COLO668 (cell line): ENCODE data around the gene LY6G5C.

ENCODE experiments used
- DNase-seq: peaks from one replicate; lab custom pipeline; 2025; ENCODE audit not compliant: unreplicated experiment; lab: John Stamatoyannopoulos, UW

Gene LY6G5C

DNA sequence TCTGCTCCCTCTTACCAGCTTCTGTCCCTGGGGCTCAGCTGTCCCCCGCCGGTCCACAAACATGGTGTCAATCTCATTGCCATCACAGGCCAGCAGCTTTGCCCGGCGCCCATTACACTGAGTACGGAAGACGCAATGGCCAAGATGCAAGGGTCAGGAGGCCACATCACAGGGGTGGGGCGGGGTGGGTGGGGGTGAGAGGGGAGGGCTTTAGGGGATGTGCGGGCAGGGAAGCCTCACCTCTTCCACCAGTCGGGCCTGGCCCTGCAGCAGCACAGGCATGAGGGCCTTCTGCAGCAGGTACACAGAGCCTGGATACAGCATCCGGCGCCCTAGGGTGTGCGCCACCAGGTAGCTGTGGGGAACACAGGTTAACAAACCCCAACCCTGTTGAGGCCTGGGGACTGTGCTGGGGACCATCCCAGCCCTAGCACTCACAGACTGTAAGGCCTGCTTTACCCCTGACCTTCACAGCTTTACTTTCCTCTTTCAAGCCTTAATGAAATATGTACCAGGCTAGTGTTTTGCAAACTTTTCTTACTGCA lies 10.8 kb upstream of the LY6G5C start:
- no peak for DNase-seq

DNA sequence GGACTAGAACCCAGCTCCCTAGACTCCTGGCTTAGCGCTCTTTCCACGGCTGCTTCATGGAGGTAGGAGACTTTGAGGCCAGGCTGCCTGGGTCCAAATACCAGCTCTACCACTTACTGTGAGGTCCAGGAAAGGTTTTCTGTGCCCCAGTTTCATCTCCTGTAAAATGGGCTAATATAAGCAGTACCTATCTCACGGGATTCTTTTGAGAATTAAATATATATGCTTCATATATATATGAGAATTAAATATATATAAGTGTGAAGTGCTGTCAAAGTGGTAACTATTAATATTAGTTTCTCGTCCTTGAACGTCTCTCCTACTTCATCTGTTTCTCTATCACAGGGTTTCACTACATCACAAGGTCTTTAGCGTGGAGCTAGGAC lies 10.2 kb upstream of the LY6G5C start:
- no peak for DNase-seq

DNA sequence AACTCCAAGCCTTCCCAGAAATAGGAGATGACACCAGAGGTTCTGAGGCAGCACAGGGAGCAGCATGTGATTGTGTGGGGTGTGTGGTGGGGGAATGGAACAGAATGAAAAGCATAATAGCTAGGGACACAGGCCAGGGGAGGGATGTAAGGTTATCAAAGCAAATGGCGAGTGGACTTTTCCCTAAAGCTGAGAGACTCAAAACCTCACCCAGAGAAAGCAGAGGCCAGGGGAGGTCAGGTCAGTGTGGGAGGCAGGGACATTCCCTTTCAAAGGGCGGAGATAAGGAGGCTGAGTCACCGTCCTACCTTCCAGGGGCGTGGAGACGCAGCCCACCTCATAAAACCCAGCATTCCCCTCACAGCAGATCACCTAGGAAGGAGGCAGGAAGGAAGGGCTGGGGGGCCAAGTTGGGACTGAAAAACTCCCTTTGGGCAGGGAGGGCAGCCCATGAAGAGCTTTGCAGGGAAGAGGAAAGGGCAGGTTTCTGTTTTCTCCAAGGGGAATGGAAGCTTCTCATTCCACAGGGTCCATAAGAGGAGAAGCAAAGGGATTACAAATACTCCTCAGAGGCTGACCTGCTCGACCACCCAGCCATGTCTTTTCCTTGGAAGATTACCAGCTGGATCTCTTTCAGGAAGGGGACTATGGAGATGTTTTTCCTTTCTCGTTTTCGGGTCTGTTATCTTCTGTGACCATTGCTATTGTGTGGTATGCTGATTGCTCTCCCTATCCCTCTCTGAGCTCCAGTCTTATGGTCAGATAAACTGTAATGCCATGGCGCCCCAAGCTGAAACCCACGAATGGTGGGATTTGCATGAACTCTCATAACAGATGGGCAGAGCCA lies 9.6 kb upstream of the LY6G5C start:
- DNase-seq, result no peak

DNA sequence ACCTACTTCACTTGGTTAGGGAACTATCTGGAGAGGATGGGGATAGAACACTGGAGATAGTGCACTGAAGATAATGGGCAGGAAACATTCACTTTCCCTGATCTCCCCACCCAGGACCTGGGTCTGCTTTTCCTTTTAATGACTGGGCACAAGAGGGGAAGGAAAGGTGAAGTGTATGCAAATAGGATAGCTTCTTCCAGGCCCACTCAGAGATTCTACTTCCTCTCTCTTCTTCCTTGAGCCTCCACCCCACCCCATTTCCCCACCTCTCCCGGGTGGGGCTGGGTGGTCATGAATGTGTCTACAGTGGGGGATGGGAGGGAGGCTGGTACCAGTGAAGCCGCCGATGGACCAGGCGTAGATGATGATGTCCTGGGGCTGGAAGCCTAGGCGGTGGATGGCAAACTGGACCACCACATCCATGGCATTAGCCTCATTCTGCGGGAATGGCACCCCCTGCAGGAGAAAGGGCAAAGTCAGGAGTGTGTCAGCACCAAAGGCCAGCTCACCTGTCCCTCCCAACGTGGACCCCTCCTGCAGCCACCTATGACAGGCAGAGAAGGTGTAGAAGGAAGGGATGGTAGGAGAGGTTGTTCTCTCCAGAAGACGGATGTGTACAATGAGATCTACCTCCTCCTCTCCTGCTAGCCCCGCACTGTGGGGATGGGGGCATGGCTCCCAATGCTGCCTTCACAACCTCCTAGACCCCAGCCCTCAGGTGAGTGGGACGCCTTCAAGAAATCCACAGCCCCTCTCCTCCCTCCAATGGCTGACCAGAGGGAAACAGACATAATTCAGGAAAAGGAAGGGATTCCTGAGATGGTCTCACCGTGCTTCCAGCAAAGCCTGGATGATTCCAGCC lies 8.6 kb upstream of the LY6G5C start:
- peak; percentile 2 for DNase-seq

DNA sequence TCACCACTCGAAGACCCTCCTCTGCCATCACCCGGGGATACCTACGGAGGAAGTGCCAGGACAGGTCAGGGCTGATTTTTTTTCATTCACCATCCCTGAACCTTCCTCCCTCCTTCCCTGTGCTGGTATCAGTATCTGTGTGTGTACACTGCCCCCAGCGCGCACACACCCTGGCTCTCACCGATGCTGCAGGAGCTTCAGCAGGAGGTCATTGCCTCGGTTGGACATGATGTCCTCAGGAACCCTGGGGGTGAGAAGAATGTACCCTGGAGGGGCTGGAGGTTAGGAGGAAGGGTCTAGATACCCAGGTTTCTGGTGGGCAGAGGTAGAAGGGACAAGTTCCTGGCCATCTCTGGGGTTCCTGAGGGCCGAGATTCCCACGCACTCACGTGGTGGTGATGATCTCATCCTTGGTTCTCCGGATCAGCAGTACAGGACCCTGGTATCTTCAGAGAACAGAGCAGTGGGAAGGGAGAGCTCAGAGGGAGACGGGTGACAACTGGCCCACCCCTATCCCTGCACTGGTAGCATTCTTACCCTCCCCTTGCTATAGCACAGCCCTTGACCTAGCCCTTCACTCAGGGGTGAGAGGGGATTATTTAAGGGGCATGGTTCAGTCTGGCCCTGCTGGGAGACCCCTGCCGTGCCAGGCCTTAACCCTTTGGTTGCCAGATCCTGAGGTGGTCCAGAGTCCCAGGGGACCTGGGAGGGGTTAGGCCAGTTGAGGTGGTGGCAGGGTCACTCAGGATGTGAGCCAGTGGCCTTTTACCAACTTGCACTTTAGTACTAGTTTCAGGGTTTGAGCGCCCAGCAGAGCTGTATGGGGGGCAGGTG lies 7.2 kb upstream of the LY6G5C start:
- DNase-seq, result no peak

DNA sequence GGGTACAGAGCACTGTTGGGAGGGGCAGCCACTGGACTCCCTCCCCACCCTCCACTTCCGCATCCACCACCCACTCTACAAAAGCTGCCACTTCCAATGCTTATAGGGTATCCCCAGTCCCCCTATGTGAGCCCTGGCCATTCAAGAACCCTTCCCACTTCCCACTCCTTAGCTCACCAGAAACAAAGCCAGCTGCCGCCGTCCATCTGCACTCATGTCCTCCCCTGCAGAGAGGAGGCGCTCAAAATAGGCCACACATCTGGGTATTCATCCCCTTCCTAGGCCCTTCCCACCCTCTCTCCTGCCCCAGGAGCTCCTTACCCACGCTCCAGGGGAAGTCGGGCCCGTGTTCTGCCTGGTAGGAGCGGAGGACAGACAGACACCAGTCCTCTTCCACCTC lies 6.5 kb upstream of the LY6G5C start:
- no peak for DNase-seq

DNA sequence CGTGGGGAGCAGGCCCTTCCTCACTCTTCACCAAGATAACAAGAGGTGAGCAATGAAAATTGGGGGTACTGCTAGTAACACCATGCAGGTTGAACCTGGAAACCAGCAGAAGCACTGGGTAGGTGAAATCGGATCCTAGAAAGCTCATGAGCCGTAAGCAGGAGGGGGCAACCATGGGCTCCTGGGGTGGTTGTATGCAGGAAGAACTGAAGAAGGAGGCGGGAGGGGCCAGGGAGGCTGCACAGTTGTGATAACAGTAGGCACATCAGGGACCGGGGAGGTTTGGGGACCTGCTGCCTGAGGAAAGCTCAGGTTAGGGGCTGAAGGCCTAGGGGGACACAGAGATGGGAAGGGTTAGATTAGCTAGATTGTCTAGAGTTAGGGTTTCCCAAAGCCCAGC lies 5.6 kb upstream of the LY6G5C start:
- DNase-seq, result no peak

DNA sequence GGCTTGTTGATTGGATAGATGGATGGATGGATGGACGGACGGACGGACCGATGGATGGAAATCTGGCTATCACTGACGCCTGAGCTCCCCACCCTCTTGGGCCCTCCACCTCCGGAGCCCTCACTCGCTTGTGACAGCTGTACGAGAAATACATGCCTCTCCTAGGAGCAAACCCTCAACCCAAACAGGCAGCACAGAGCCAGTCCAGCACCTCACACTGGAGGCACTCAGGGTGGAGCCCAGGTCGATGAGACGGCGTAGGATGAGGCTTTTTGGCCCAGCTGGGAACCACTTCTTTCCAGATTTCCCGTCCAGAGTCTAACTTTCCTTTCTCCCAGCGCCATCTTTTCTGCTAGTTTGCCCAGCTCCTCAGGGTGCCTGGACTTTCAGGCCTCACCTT lies 2.7 kb upstream of the LY6G5C start:
- DNase-seq, result no peak

DNA sequence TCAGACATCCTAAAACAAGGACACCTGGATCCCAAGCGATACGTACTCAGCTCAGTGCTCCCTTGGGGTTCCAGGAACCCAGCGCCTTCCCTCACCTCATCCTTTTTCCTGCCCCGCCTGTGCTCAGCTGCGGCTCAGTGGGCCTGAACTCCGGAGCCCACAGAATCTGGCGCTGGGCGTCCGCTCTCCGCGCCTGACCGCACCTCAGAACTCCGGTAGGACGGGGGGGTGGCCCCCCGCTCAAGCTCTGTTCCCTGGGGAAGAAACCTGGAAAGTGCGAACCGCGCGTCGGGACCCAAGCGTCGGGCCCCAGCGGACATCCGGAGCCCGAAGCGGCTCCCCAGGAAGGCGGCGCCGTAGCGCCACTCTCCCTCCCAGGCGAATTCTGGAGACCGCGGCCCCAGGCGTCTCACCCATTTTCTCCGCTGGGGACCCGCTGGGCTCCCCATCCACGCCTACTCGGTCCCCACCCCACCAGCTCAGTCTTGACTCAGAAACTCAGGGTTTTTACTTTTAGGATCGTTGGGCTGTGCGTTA lies 336 bp upstream of the LY6G5C start:
- DNase-seq, result peak; percentile 54

DNA sequence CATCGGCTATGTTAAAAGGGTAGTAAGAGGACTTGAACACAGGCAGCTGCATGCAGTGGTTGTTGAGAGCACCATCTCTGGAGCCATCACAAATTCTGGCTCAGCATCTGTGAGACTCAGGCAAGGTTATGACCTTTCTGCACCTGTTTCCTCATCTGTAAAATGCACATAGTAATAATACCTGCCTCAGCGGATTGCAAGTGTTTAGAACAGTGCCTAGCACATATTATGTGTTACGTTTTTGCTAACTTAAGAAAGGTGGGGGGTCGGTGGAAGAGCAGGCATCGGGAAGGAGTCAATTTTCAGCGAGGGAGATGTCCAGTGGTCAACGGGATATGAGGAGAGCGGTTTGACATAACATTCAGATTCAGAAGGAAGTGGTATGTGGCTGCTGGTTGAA lies 2.9 kb downstream of the LY6G5C start:
- DNase-seq, result no peak

DNA sequence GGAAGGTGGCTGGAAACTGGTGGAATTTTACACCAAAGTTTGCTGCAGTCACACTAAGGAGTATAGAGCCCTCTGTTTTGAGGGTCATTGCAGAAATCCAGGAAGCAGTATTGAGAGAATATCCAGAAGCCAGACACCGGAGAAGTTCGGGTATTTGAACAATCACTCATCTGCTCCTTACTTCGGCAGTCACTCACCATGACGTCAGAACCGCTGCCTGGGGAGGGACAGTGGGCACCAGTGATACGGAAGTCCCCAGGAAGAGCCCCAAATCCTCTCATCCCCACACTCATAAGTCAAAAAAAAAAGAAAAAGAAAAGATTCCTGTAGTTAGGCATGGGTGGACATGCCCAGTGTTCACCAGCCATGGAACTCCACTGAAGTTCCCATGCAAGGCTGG lies 4.0 kb downstream of the LY6G5C start:
- DNase-seq, result no peak

DNA sequence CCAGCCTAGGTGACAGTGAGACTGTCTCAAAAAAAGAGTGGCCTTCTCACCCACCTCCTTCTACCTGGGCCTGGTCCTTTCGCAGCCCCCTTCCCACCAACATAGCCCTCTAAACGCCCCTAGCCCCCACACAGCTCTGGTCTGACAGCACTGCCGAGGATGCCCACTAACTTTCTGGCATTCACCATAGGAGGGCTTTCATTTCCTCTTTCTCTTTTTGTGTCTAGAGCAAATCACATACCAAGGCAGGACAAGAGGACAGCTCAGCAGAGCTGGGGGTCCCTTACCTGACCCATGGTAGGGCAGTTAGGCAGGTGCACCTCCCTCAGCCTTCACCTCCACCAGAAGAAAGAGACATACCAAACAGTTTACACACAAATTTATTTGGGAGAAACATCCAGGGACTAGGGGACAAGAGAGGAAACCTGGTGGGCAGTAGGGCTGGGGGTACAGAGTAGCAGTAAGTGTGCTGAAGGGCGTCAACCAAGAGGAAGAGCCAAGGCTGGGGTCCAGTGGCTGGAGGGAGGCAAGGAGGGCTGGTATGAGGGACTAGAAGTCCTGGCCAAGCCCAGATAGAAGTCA lies 4.5 kb downstream of the LY6G5C start:
- DNase-seq, result no peak

DNA sequence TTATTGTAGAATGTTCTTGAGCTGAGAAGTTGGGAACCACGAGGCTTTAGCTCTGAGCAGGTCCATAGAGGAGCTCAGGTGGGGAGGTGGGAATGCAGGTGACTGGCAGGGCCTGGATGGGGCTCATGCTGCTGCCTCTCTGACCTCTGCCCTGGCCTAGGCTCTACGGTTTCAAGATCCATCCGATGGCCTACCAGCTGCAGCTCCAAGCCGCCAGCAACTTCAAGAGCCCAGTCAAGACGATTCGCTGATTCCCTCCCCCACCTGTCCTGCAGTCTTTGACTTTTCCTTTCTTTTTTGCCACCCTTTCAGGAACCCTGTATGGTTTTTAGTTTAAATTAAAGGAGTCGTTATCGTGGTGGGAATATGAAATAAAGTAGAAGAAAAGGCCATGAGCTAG lies 11.2 kb downstream of the LY6G5C start, which contains the start of gene LY6G5B:
Gene LY6G5B, plus strand, starts transcription at position 301 of the 400 bp plus-strand sequence. CDS start 975 bp downstream, outside the sequence.
- no peak for DNase-seq

DNA sequence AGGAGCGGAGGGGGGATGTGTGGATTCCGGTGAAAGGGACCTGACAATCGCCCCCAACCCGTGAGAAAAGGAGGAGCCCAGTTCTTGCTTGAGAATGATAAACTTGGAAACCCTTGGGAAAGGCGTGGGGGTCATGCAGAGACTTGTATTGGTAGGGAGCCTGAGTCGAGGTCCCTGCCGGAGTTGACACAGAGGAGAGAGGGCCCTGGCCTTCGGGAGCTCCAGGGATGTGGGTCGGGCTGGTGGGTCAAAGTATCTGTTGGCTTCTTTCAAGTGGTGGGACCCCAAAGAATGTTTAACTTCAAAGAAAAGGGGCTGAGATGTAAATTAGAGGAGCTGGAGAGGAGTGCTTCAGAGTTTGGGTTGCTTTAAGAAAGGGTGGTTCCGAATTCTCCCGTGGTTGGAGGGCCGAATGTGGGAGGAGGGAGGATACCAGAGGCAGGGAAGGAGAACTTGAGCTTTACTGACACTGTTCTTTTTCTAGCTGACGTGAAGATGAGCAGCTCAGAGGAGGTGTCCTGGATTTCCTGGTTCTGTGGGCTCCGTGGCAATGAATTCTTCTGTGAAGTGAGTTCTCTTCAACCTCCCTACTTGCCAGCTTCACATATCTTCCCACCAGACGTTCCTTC lies 14.4 kb downstream of the LY6G5C start:
- no peak for DNase-seq

DNA sequence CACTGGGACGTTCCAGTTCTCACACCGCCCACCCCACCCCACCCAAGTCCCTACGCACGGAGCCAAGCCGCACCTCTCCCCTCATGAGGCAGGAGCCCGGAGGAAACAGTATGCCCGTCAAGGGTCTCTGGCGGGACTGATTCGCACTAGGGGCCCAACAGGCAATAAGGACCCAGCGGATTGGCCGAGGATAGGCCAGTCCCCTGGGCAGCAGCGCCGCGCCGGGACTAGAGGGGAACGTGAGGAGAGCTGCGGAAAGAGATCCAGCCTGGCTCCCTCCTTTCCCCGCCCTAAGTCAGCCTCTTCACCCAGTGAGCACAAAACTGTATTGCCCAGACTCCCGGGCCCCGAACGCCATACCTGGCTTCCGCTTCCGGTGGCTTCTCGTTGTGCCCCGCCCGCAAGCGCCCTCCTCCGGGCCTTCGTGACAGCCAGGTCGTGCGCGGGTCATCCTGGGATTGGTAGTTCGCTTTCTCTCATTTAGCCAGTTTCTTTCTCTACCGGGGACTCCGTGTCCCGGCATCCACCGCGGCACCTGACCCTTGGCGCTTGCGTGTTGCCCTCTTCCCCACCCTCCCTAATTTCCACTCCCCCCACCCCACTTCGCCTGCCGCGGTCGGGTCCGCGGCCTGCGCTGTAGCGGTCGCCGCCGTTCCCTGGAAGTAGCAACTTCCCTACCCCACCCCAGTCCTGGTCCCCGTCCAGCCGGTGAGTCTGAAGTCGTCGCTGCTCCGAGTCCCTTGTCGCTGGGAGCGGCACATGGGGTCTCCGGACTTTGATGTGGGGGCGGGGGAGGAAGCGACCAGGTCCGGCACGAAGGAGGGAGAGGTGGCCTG lies 15.1 kb downstream of the LY6G5C start, which contains the start of gene CSNK2B:
Gene CSNK2B, plus strand, starts transcription at position 580 of the 836 bp plus-strand sequence. CDS start 752 bp downstream, outside the sequence.
- peak; percentile 94 for DNase-seq

DNA sequence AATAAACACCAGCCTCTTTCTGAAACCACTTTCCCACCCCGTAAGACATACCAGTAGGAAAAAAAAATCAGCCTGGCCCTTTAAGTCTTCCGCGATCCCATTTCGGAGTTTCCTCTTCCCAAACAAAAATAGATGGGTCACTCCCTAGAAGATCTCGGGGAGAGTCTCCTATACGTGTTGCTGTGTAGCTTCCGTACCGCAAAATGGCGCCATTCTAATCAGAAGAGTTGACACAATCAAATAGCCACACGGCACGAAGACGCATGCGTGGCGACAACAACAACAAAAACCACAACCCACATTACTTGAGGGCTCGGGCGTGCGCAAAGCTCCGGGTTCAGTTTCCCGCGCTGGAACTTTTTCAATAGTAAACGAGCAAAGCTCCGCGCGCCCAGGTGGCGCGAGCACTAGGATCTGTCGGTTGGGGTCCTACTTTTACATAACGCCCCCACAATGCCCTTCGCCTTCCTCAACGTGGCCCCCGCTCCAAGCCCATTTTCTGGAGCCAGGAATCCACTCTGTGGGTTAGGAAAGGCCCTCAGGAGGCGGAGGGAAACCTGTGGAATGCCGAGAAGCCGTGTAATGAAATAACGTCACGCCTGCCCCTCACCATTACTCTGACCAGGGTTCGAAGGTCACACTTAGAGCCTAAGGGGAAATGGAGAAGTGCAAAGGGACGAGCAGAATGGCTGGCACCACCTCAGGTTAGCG lies 15.9 kb downstream of the LY6G5C start, which contains the start of gene GPANK1:
Gene GPANK1, minus strand, starts transcription at position 208 of the 711 bp plus-strand sequence. CDS start 519 bp downstream, outside the sequence.
- DNase-seq, result peak; percentile 83

DNA sequence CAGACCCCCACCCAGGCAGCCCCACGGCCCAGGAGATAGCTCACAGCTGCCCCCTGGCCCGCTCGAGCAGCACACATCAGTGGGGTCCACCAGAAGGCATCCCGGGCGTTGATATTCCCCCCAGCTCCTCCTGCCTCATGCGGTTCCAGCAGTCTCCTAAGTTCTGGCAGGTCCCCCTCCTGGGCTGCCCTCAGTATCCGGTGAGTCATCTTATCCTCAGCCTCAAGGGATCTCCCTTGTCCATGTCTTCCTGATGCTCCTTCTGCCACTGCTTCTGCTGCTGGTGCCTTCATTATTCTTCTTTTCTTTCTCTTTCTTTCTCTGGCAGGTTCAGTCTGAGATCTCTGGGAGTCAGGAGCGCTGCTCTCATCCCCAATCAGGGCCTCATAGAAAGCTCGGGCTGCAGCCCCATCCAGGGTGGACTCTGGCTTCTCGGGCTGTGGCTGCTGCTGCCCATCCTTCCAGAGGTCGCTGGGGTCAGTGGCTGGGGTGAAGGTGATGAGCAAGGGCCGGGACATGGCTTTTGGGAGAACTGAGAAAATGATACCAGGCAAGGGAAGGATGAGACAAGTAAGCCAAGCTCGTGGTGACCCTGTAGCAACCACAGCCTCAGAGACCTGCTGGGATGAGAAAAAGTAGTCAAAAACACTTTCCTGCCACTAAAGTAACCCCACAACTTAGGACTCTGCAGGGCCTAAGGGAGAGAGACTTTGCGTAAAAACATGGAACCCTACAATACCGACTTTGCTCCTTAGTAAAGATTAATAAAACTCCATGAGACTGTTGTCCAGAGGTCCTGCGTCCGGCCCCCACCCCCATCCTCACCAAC lies 16.7 kb downstream of the LY6G5C start:
- DNase-seq, result no peak
